HCT116 (cell line): ENCODE results near the gene PDE6C. TPM values are rescaled to one million over a fixed set of nuclear protein-coding genes. Genes with fewer than 3 reads are reported as not detected.

Source experiments
- ATAC-seq: fragments of 200-7000 bp; cut with Tn5 transposase; 2 replicates; pipeline ENCODE4 v1.9.1; 2020; ENCODE audit warnings: mild to moderate bottlenecking, moderate library complexity
- BruUV-seq: library from RNA; stranded (reverse); fragments of 400-500 nt; replicated peaks from 2 replicates; lab custom pipeline; 2021; lab: Mats Ljungman, UMichigan
- CTCF ChIA-PET: fragments of 300-600 bp; sonication (Branson Sonifier 250); formaldehyde crosslinking; loops from one replicate; lab custom pipeline; 2021; ENCODE audit warnings: antibody characterized with exemption; lab: Charles Lee
- POLR2A ChIA-PET: fragments of 300-600, 350-600 bp; sonication (Branson Sonifier 250); formaldehyde crosslinking; loops from one replicate; lab custom pipeline; 2021; ENCODE audit warnings: antibody characterized with exemption; lab: Charles Lee
- RAD21 ChIA-PET, 2 experiments: fragments of 300-600 bp; sonication (Branson Sonifier 250); formaldehyde crosslinking; loops; one replicate each; lab custom pipeline; 2023; ENCODE audit warnings: low total read pairs in 2 of 2; ENCODE audit not compliant: uncharacterized antibody in 2 of 2, unreplicated experiment in 2 of 2, low non-redundant PET in 1 of 2; lab: Charles Lee
- DNase-seq: peaks from one replicate; pipeline ENCODE4 v3.0.0-alpha.2; 2010; ENCODE audit warnings: low read depth, low spot score
- H2AFZ ChIP-seq: fragments of 200-600 bp; shearing (Covaris generic), sonication (generic); 2 replicates; pipeline ENCODE4 v1.6.1; 2017; ENCODE audit warnings: low read depth, mixed run types, mixed read lengths, antibody characterized with exemption, low read length; ENCODE audit not compliant: poor library complexity, severe bottlenecking
- H3K27ac ChIP-seq: 2 replicates; pipeline ENCODE4 v1.5.1; 2012; ENCODE audit warnings: low read depth, low read length
- H3K27me3 ChIP-seq: fragments of 200-600 bp; sonication (generic); 2 replicates; pipeline ENCODE4 v1.6.1; 2016; ENCODE audit warnings: mixed run types, low read length, mixed read lengths; ENCODE audit not compliant: insufficient read depth
- H3K36me3 ChIP-seq, 2 experiments: fragments of 200-500 bp in 1 of 2; fragments of 200-600 bp in 1 of 2; sonication (Bioruptor generic) in 1 of 2; sonication (generic) in 1 of 2; 2 replicates each; pipeline versions ENCODE4 v1.5.1 to v1.6.1; 2014 to 2016; ENCODE audit warnings: low read length in 2 of 2, inconsistent platforms in 1 of 2, mixed read lengths in 1 of 2, mixed run types in 1 of 2; ENCODE audit not compliant: insufficient read depth in 2 of 2, control insufficient read depth in 1 of 2
- H3K4me1 ChIP-seq, 2 experiments: fragments of 200-600 bp in 1 of 2; sonication (generic) in 1 of 2; 2 replicates each; pipeline versions ENCODE4 v1.5.1 to v1.6.1; 2012 to 2017; ENCODE audit warnings: low read length in 2 of 2, inconsistent platforms in 1 of 2, mild to moderate bottlenecking in 1 of 2, mixed read lengths in 1 of 2, mixed run types in 1 of 2, moderate library complexity in 1 of 2; ENCODE audit not compliant: insufficient read depth in 2 of 2, control insufficient read depth in 1 of 2
- H3K4me2 ChIP-seq: fragments of 200-600 bp; sonication (generic); 2 replicates; pipeline ENCODE4 v1.6.1; 2017; ENCODE audit warnings: mixed run types, low read length, mixed read lengths
- H3K4me3 ChIP-seq, 2 experiments: fragments of 200-600 bp in 1 of 2; sonication (generic) in 1 of 2; replicated peaks in 1 of 2; 2 replicates each; pipeline ENCODE4 v1.5.1; 2011 to 2016; ENCODE audit warnings: low read length in 2 of 2, control low read depth in 1 of 2, low read depth in 1 of 2, mild to moderate bottlenecking in 1 of 2, mixed read lengths in 1 of 2, mixed run types in 1 of 2
- H3K79me2 ChIP-seq: fragments of 200-600 bp; sonication (generic); 2 replicates; pipeline ENCODE4 v1.6.1; 2017; ENCODE audit warnings: mild to moderate bottlenecking, mixed run types, low read length, moderate library complexity, mixed read lengths; ENCODE audit not compliant: insufficient read depth
- H3K9ac ChIP-seq: fragments of 200-600 bp; sonication (generic); 2 replicates; pipeline ENCODE4 v1.6.1; 2016; ENCODE audit warnings: low read length, mixed read lengths
- H3K9me2 ChIP-seq: fragments of 200-600 bp; sonication (generic), shearing (Covaris generic); 2 replicates; pipeline ENCODE4 v1.6.1; 2017; ENCODE audit warnings: mixed run types, mild to moderate bottlenecking, moderate library complexity; ENCODE audit not compliant: insufficient read depth
- H3K9me3 ChIP-seq, 2 experiments: fragments of 200-500 bp in 1 of 2; fragments of 200-600 bp in 1 of 2; sonication (Bioruptor generic) in 1 of 2; sonication (generic) in 1 of 2; 2 replicates each; pipeline ENCODE4 v1.6.1; 2014 to 2017; ENCODE audit warnings: low read length in 2 of 2, mixed read lengths in 2 of 2, inconsistent platforms in 1 of 2, low read depth in 1 of 2, mild to moderate bottlenecking in 1 of 2, mixed run types in 1 of 2, moderate library complexity in 1 of 2; ENCODE audit not compliant: control insufficient read depth in 1 of 2, insufficient read depth in 1 of 2
- H4K20me1 ChIP-seq: fragments of 200-600 bp; sonication (generic), shearing (Covaris generic); 2 replicates; pipeline ENCODE4 v1.6.1; 2017; ENCODE audit warnings: mixed run types, mild to moderate bottlenecking, moderate library complexity; ENCODE audit not compliant: insufficient read depth
- CEBPB ChIP-seq: IDR thresholded peaks from 2 replicates; pipeline ENCODE4 v1.6.1; 2012; ENCODE audit warnings: low read depth
- CTCF ChIP-seq, 3 experiments: fragments of 200-600 bp in 1 of 3; sonication (generic) in 1 of 3; IDR thresholded peaks in 2 of 3; conservative IDR thresholded peaks in 1 of 3; 2 replicates each; pipeline ENCODE4 v1.5.1; 2012 to 2017; ENCODE audit warnings: low read depth in 2 of 3, low read length in 2 of 3, antibody characterized with exemption in 1 of 3, borderline replicate concordance in 1 of 3, control low read depth in 1 of 3, mild to moderate bottlenecking in 1 of 3, mixed read lengths in 1 of 3, mixed run types in 1 of 3, moderate library complexity in 1 of 3; ENCODE audit not compliant: insufficient read depth in 1 of 3
- EZH2 ChIP-seq: fragments of 200-600 bp; sonication (generic); IDR thresholded peaks from 2 replicates; pipeline ENCODE4 v1.6.1; 2017; ENCODE audit warnings: antibody characterized with exemption, mixed run types
- MAX ChIP-seq: IDR thresholded peaks from 2 replicates; pipeline ENCODE4 v1.6.1; 2012
- RAD21 ChIP-seq: IDR thresholded peaks from 2 replicates; pipeline ENCODE4 v1.6.1; 2012; ENCODE audit warnings: low read depth, mild to moderate bottlenecking
- SRF ChIP-seq: IDR thresholded peaks from 2 replicates; pipeline ENCODE4 v1.6.1; 2012; ENCODE audit warnings: low read depth
- TCF7L2 ChIP-seq: IDR thresholded peaks from 2 replicates; pipeline ENCODE4 v1.7.0; 2011; ENCODE audit warnings: borderline replicate concordance, inconsistent platforms; ENCODE audit not compliant: insufficient read depth, insufficient read length; ENCODE audit errors: extremely low read depth
- intact Hi-C: fragments of 100-400 bp; cut with micrococcal nuclease; formaldehyde crosslinking; loops from 2 replicates; pipeline ENCODE4 v1.10.0; 2022
- total RNA-seq: library from RNA; stranded (reverse); gene quantifications from one replicate; pipeline ENCODE4 v1.2.1, GENCODE V29; 2021; ENCODE audit not compliant: unreplicated experiment

Gene PDE6C
- total RNA-seq, 1 experiment from 2014 or later: not detected

GRCh38 chr10:93680412-93681047, 68.2 kb downstream of the PDE6C start:
- ATAC-seq (peak; percentile 74), DNase-seq (peak; percentile 34)
- ChIA-PET CTCF (interaction anchor here (0.6 to 1.5 kb wide), 15 partner anchors 18 to 305 kb away, joined by 3 to 71 read pairs (median 4); partner anchors contain the start of gene CEP55), POLR2A (no interaction called here), RAD21 (interaction anchor here (0.6 to 1.3 kb wide), 7 partner anchors 126 to 195 kb away, joined by 3 to 16 read pairs (median 3); no protein-coding TSS in a partner anchor)
- no peaks in the 10 kb centered on the region for H3K4me1 ChIP-seq
- no peak overlapping the region for H3K4me3 ChIP-seq
- H4K20me1 ChIP-seq: no peaks in the 10 kb centered on the region
- BruUV-seq: no TSS peak
- H3K36me3 ChIP-seq: peaks cover 5 to 9% of the 10 kb centered on the region in 2 experiments; a peak in 2 of 4 replicates
- no peak overlapping the region for H3K4me2 ChIP-seq
- peak; percentile 32 to 65 (median 60); a peak in 5 of 6 replicates for TF ChIP-seq CTCF (IDR thresholded peaks at IDR 0.05 in 2 of 3, conservative IDR thresholded peaks at IDR 0.05 in 1 of 3; ENCODE audit: borderline replicate concordance in 1 of 3, insufficient read depth in 1 of 3, low read depth in 2 of 3, low read length in 2 of 3)
- TF ChIP-seq RAD21: peak; percentile 76
- no peak for TF ChIP-seq SRF
- no peaks in the 10 kb centered on the region for H3K27me3 ChIP-seq
- H3K9me3 ChIP-seq: no peaks in the 10 kb centered on the region
- H2AFZ ChIP-seq: no peak overlapping the region
- H3K9ac ChIP-seq: no peak overlapping the region
- no peaks in the 10 kb centered on the region for H3K9me2 ChIP-seq
- no peaks in the 10 kb centered on the region for H3K79me2 ChIP-seq
- intact Hi-C loops: loop anchor here (1.0 to 10.0 kb wide), 3 partner anchors 126 to 306 kb away; no protein-coding TSS in a partner anchor
- H3K27ac ChIP-seq: no peak overlapping the region

DNA sequence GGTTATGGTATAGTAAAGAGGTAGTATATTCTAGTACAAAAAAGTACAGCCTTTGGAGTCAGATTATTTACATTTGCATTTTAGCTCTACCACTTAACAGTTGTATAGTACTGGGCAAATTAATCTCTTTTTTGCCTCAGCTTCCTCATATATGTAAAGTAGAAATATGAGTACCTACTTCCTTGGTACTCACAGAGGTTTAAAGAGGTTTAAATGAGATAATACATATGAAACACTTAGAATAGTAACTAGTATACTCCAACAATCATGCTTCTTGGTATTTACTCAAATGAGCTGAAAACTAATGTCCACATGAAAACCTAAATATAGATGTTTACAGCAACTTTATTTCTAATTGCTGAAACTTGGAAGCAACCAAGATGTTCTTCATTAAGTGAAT, 75.4 kb downstream of the PDE6C start:
- ChIA-PET RAD21 (no interaction called here), POLR2A (no interaction called here), CTCF (interaction anchor here (1.1 kb wide), 1 partner anchor 10 kb away, joined by 3 read pairs; no protein-coding TSS in a partner anchor)
- no peaks in the 10 kb centered on the region for H3K27me3 ChIP-seq
- H3K9ac ChIP-seq: no peak overlapping the region
- ATAC-seq: no peak
- H2AFZ ChIP-seq: no peak overlapping the region
- no peak overlapping the region for H3K27ac ChIP-seq
- TF ChIP-seq EZH2 (no peak), MAX (no peak), CTCF (IDR thresholded peaks at IDR 0.05 in 2 of 3, conservative IDR thresholded peaks at IDR 0.05 in 1 of 3; ENCODE audit: borderline replicate concordance in 1 of 3, insufficient read depth in 1 of 3, low read depth in 2 of 3, low read length in 2 of 3) (no peak), CEBPB (no peak), TCF7L2 (no peak)
- no peaks in the 10 kb centered on the region for H3K4me1 ChIP-seq
- H3K36me3 ChIP-seq: peaks cover 11 to 19% of the 10 kb centered on the region in 2 experiments
- DNase-seq: no peak
- intact Hi-C loops: loop anchor here (10.0 kb wide), 1 partner anchor 313 kb away; no protein-coding TSS in a partner anchor
- H3K9me3 ChIP-seq: no peaks in the 10 kb centered on the region
- H3K79me2 ChIP-seq: no peaks in the 10 kb centered on the region
- H3K4me3 ChIP-seq: no peak overlapping the region
- H3K4me2 ChIP-seq: no peak overlapping the region
- no peaks in the 10 kb centered on the region for H4K20me1 ChIP-seq
- no peaks in the 10 kb centered on the region for H3K9me2 ChIP-seq
- BruUV-seq: no TSS peak
